GM12878 (cell line): ENCODE results near the gene CACNA1G. TPM values are rescaled to one million over a fixed set of nuclear protein-coding genes. Genes with fewer than 3 reads are reported as not detected.

ENCODE experiments used
- ATAC-seq: fragments of 200-7000 bp; cut with Tn5 transposase; 3 replicates; pipeline ENCODE4 v1.9.1; 2020; ENCODE audit warnings: mild to moderate bottlenecking, moderate library complexity
- BruUV-seq: library from RNA; stranded (reverse); fragments of 400-500 nt; replicated peaks from 2 replicates; lab custom pipeline; 2021; lab: Mats Ljungman, UMichigan
- CTCF ChIA-PET: fragments of 300-600 bp; sonication (Branson Sonifier 250); formaldehyde crosslinking; extraction: SDS; loops from one replicate; lab custom pipeline; 2021; ENCODE audit warnings: inconsistent platforms; lab: Yijun Ruan, JAX
- POLR2A ChIA-PET: fragments of 350-600 bp; formaldehyde crosslinking; extraction: SDS; loops from one replicate; lab custom pipeline; 2021; ENCODE audit warnings: inconsistent platforms; lab: Charles Lee
- RAD21 ChIA-PET: fragments of 300-600 bp; sonication (Branson Sonifier 250); formaldehyde crosslinking; loops from one replicate; lab custom pipeline; 2023; ENCODE audit warnings: antibody characterized with exemption; ENCODE audit not compliant: unreplicated experiment; lab: Charles Lee
- SMC1A ChIA-PET: fragments of 300-600 bp; sonication (Branson Sonifier 250); formaldehyde crosslinking; loops from one replicate; lab custom pipeline; 2023; ENCODE audit not compliant: unreplicated experiment, uncharacterized antibody; lab: Charles Lee
- DNase-seq: peaks from one replicate; pipeline ENCODE4 v3.0.0-alpha.2; 2011; ENCODE audit warnings: low read depth, low spot score
- FAIRE-seq: peaks from 3 replicates; lab custom pipeline; 2011; peaks lifted over from hg19 to GRCh38; lab: Jason Lieb, UNC
- H2AFZ ChIP-seq: 2 replicates; pipeline ENCODE4 v1.6.0; 2011; ENCODE audit warnings: low read depth, low read length, control low read depth; ENCODE audit not compliant: control insufficient read depth
- H3K27ac ChIP-seq: 2 replicates; pipeline ENCODE4 v1.5.1; 2011; ENCODE audit warnings: control low read depth; ENCODE audit not compliant: control insufficient read depth, insufficient read depth
- H3K27me3 ChIP-seq, 2 experiments: replicated peaks in 1 of 2; 2 replicates each; pipeline versions ENCODE4 v1.6.0 to v1.6.1; 2011; ENCODE audit warnings: low read length in 1 of 2; ENCODE audit not compliant: control insufficient read depth in 2 of 2, insufficient read depth in 2 of 2
- H3K36me3 ChIP-seq, 2 experiments: 2 replicates each; pipeline ENCODE4 v1.5.1; 2011; ENCODE audit warnings: low read length in 1 of 2; ENCODE audit not compliant: control insufficient read depth in 2 of 2, insufficient read depth in 2 of 2
- H3K4me1 ChIP-seq: 2 replicates; pipeline ENCODE4 v1.6.1; 2011; ENCODE audit warnings: mild to moderate bottlenecking, low read length, moderate library complexity, mixed read lengths; ENCODE audit not compliant: control insufficient read depth, insufficient read depth
- H3K4me2 ChIP-seq: 2 replicates; pipeline ENCODE4 v1.6.0; 2011; ENCODE audit warnings: control low read depth; ENCODE audit not compliant: control insufficient read depth, insufficient read depth
- H3K4me3 ChIP-seq: fragments of 200-600 bp; sonication (generic); 2 replicates; pipeline ENCODE4 v1.5.1; 2016
- H3K79me2 ChIP-seq: 2 replicates; pipeline ENCODE4 v1.6.0; 2011; ENCODE audit warnings: low read length; ENCODE audit not compliant: control insufficient read depth, insufficient read depth
- H3K9ac ChIP-seq: 2 replicates; pipeline ENCODE4 v1.8.0; 2011; ENCODE audit warnings: low read length, control low read depth, mixed read lengths; ENCODE audit not compliant: control insufficient read depth, insufficient read depth
- H3K9me3 ChIP-seq: replicated peaks from 3 replicates; pipeline ENCODE4 v1.5.1; 2011; ENCODE audit warnings: mild to moderate bottlenecking, low read length; ENCODE audit not compliant: control insufficient read depth, insufficient read depth
- H4K20me1 ChIP-seq: 2 replicates; pipeline ENCODE4 v1.6.0; 2011; ENCODE audit not compliant: control insufficient read depth, insufficient read depth
- ASH2L ChIP-seq: fragments of 300-600, 200-600 bp; sonication (generic); IDR thresholded peaks from 2 replicates; pipeline ENCODE4 v1.6.1; 2017; ENCODE audit warnings: low read depth, mild to moderate bottlenecking, borderline replicate concordance
- CBFB ChIP-seq: IDR thresholded peaks from 2 replicates; pipeline ENCODE4 v1.6.1; 2016; ENCODE audit warnings: antibody characterized with exemption, low read depth
- DPF2 ChIP-seq: fragments of 450-650 bp; IDR thresholded peaks from 2 replicates; pipeline ENCODE4 v1.6.1; 2017; ENCODE audit warnings: mild to moderate bottlenecking
- FOS ChIP-seq: IDR thresholded peaks from 3 replicates; pipeline ENCODE4 v1.6.1; 2011; ENCODE audit warnings: borderline replicate concordance; ENCODE audit not compliant: insufficient read length; ENCODE audit errors: extremely low read depth
- KDM1A ChIP-seq: fragments of 200-600 bp; sonication (generic); IDR thresholded peaks from 2 replicates; pipeline ENCODE4 v1.6.1; 2016; ENCODE audit warnings: borderline replicate concordance
- MTA2 ChIP-seq: fragments of 450-650 bp; IDR thresholded peaks from 2 replicates; pipeline ENCODE4 v1.6.1; 2016; ENCODE audit warnings: low read depth, mild to moderate bottlenecking, moderate library complexity
- NFIC ChIP-seq: IDR thresholded peaks from 2 replicates; pipeline ENCODE4 v1.6.1; 2012; ENCODE audit warnings: low read depth, mild to moderate bottlenecking, inconsistent platforms, low read length, moderate library complexity
- RBBP5 ChIP-seq: fragments of 200-600 bp; sonication (generic); conservative IDR thresholded peaks from 2 replicates; pipeline ENCODE4 v1.6.1; 2016
- SREBF1 ChIP-seq: IDR thresholded peaks from 2 replicates; pipeline ENCODE4 v1.6.1; 2012; ENCODE audit warnings: mild to moderate bottlenecking, low read length
- TCF12 ChIP-seq: IDR thresholded peaks from 2 replicates; pipeline ENCODE4 v1.6.1; 2011; ENCODE audit warnings: low read depth, mild to moderate bottlenecking, low read length
- ZBTB33 ChIP-seq: fragments of 450-650 bp; IDR thresholded peaks from 2 replicates; pipeline ENCODE4 v1.6.1; 2017; ENCODE audit warnings: mild to moderate bottlenecking
- ZBTB40 ChIP-seq: fragments of 450-650 bp; IDR thresholded peaks from 2 replicates; pipeline ENCODE4 v1.6.1; 2016; ENCODE audit warnings: mild to moderate bottlenecking, moderate library complexity, borderline replicate concordance
- ZNF217 ChIP-seq: fragments of 450-650 bp; IDR thresholded peaks from 2 replicates; pipeline ENCODE4 v1.6.1; 2017; ENCODE audit warnings: antibody characterized with exemption, mild to moderate bottlenecking
- ZNF687 ChIP-seq: fragments of 450-650 bp; IDR thresholded peaks from 2 replicates; pipeline ENCODE4 v1.6.1; 2017; ENCODE audit warnings: mild to moderate bottlenecking, moderate library complexity
- WGBS: methylation state at CpG from one replicate; pipeline ENCODE4 v1.1.6; 2016; ENCODE audit warnings: low lambda C conversion rate; ENCODE audit not compliant: insufficient replicate concordance, insufficient coverage; ENCODE audit errors: missing lambda C conversion rate; 5-methylcytosine and 5-hydroxymethylcytosine counted together
- in situ Hi-C: fragments of 300-500 bp; cut with MboI; formaldehyde crosslinking; loops from 9 replicates; pipeline ENCODE4 v1.14.3; 2018; ENCODE audit warnings: mixed read lengths
- intact Hi-C: fragments of 100-400 bp; cut with micrococcal nuclease; formaldehyde crosslinking; loops from one replicate; pipeline ENCODE4 v1.14.2; 2022; ENCODE audit not compliant: unreplicated experiment
- polyA plus RNA-seq, 11 experiments: library from polyadenylated mRNA; depleted of rRNA in 4 of 11; unstranded in 6 of 11; stranded (reverse) in 5 of 11; fragments of >200 nt; fragmentation: Nextera tagmentation in 4 of 11; fragmentation: Illumina TruSeq in 1 of 11; extraction: Ambion mirVana in 4 of 11; extraction: Trizol in 1 of 11; gene quantifications; 1 replicate in 1 of 11; 2 replicates in 10 of 11; pipeline versions ENCODE4 v1.2.1 to v1.2.3, GENCODE V29; 2011 to 2016; ENCODE audit warnings: inconsistent platforms in 2 of 11, missing spikeins in 2 of 11, low read depth in 1 of 11
- total RNA-seq, 4 experiments: library from RNA; depleted of rRNA in 3 of 4; stranded (reverse); fragments of >200 nt in 3 of 4; fragmentation: Illumina TruSeq in 1 of 4; extraction: Trizol in 1 of 4; gene quantifications; 2 replicates each; pipeline versions ENCODE4 v1.2.1 to v1.2.3, GENCODE V29; 2013 to 2021

Gene CACNA1G
- total and polyA plus RNA-seq, 10 of the 15 experiments (the other 5 are each of a cell fraction or from before 2014, with no cell fraction given) = 0.03 to 0.15 TPM; not detected in 8

- no peak for TF ChIP-seq FOS
- no peak for TF ChIP-seq DPF2
- TF ChIP-seq ASH2L = no peak
- TF ChIP-seq SREBF1 = no peak
These were observed 41.2 kb upstream of the CACNA1G start (continued) for GRCh38 chr17:50519141-50519834.

GRCh38 chr17:50520483-50520882, 40.0 kb upstream of the CACNA1G start:
- no peak for FAIRE-seq
- H2AFZ ChIP-seq = no peak overlapping the region
- no peak overlapping the region for H3K9ac ChIP-seq
- ChIA-PET POLR2A (no interaction called here), RAD21 (no interaction called here), CTCF (interaction anchor here (0.9 to 1.2 kb wide), 3 partner anchors 38 to 285 kb away, joined by 3 to 4 read pairs (median 4); no protein-coding TSS in a partner anchor), SMC1A (interaction anchor here (0.7 to 1.1 kb wide), 2 partner anchors 49 to 103 kb away, joined by 3 to 5 read pairs; no protein-coding TSS in a partner anchor)
- WGBS = 0% methylated on average over 2 of the region's 2 CpGs
- H3K4me3 ChIP-seq = no peak overlapping the region
- in situ Hi-C loops = no loop called here
- no peaks in the 10 kb centered on the region for H3K9me3 ChIP-seq
- ATAC-seq = no peak
- no peaks in the 10 kb centered on the region for H3K4me1 ChIP-seq
- BruUV-seq = no TSS peak
- no peaks in the 10 kb centered on the region for H3K36me3 ChIP-seq
- no peak overlapping the region for H3K4me2 ChIP-seq
- H3K27ac ChIP-seq = no peak overlapping the region
- no peaks in the 10 kb centered on the region for H3K79me2 ChIP-seq
- H4K20me1 ChIP-seq = no peaks in the 10 kb centered on the region
- intact Hi-C loops = no loop called here
- no peak for DNase-seq
- no peaks in the 10 kb centered on the region; a peak in 1 of 4 replicates for H3K27me3 ChIP-seq
- TF ChIP-seq CBFB (no peak), MTA2 (no peak), ZBTB40 (no peak), NFIC (no peak), ZBTB33 (no peak), TCF12 (no peak), ZNF217 (no peak), ZNF687 (no peak), RBBP5 (no peak), KDM1A (no peak)
